SK-N-SH treated with all-trans-retinoic acid at 6 μM for 48 hours (cell line): Measurements from ENCODE around the gene CCDC152.
A peak's percentile ranks its signal among the peaks of the same experiment; 100 is the strongest.

ENCODE experiments used
- ATAC-seq: fragments of 200-7000 bp; cut with Tn5 transposase; 3 replicates; pipeline ENCODE4 v1.9.1; 2020; ENCODE audit warnings: mild to moderate bottlenecking, moderate library complexity
- ARNTL ChIP-seq: fragments of 450-650 bp; formaldehyde crosslinking; IDR thresholded peaks from 2 replicates; pipeline ENCODE4 v1.5.0; 2020; ENCODE audit warnings: low read depth, mild to moderate bottlenecking, moderate library complexity, borderline replicate concordance
- BACH2 ChIP-seq: fragments of 250-450 bp; sonication (Bioruptor Pico); IDR thresholded peaks from 2 replicates; pipeline ENCODE4 v1.9.0; 2021; ENCODE audit warnings: mild to moderate bottlenecking, borderline replicate concordance
- CREB5 ChIP-seq: fragments of 250-450 bp; sonication (Bioruptor Pico); IDR thresholded peaks from 2 replicates; pipeline ENCODE4 v1.5.1; 2020; ENCODE audit warnings: low read depth, mild to moderate bottlenecking, moderate library complexity
- CSDC2 ChIP-seq: fragments of 250-450 bp; sonication (Bioruptor Pico); IDR thresholded peaks from 2 replicates; pipeline ENCODE4 v1.5.0; 2020; ENCODE audit warnings: mild to moderate bottlenecking, moderate library complexity
- CSRNP3 ChIP-seq: fragments of 250-450 bp; sonication (Bioruptor Pico); IDR thresholded peaks from 2 replicates; pipeline ENCODE4 v1.5.1; 2021; ENCODE audit warnings: mild to moderate bottlenecking, moderate library complexity
- ESRRG ChIP-seq: fragments of 250-450 bp; sonication (Bioruptor Pico); IDR thresholded peaks from 2 replicates; pipeline ENCODE4 v1.6.1; 2021; ENCODE audit warnings: mild to moderate bottlenecking
- ISL1 ChIP-seq: fragments of 250-450 bp; sonication (Bioruptor Pico); IDR thresholded peaks from 2 replicates; pipeline ENCODE4 v2.1.2; 2022; ENCODE audit warnings: mild to moderate bottlenecking, moderate library complexity
- OSR1 ChIP-seq: fragments of 250-450 bp; sonication (Bioruptor Pico); IDR thresholded peaks from 2 replicates; pipeline ENCODE4 v1.8.0; 2022; ENCODE audit warnings: moderate library complexity, mild to moderate bottlenecking, inconsistent platforms
- PATZ1 ChIP-seq: fragments of 250-450 bp; sonication (Bioruptor Pico); IDR thresholded peaks from 2 replicates; pipeline ENCODE4 v1.8.0; 2020; ENCODE audit warnings: mild to moderate bottlenecking, moderate library complexity, borderline replicate concordance
- POU6F1 ChIP-seq: fragments of 250-450 bp; sonication (Bioruptor Pico); IDR thresholded peaks from 2 replicates; pipeline ENCODE4 v1.8.0; 2021; ENCODE audit warnings: low read depth, mild to moderate bottlenecking, moderate library complexity, borderline replicate concordance
- PPARA ChIP-seq: fragments of 250-450 bp; sonication (Bioruptor Pico); IDR thresholded peaks from 2 replicates; pipeline ENCODE4 v1.5.0; 2020; ENCODE audit warnings: mild to moderate bottlenecking, borderline replicate concordance
- SNAI2 ChIP-seq: fragments of 250-450 bp; sonication (Bioruptor Pico); IDR thresholded peaks from 2 replicates; pipeline ENCODE4 v1.5.0; 2020; ENCODE audit warnings: mild to moderate bottlenecking, moderate library complexity
- TCF4 ChIP-seq: fragments of 250-450 bp; sonication (Bioruptor Pico); IDR thresholded peaks from 2 replicates; pipeline ENCODE4 v1.8.0; 2021; ENCODE audit warnings: mild to moderate bottlenecking, moderate library complexity, borderline replicate concordance
- TOX ChIP-seq: fragments of 250-450 bp; sonication (Bioruptor Pico); IDR thresholded peaks from 2 replicates; pipeline ENCODE4 v1.8.0; 2021; ENCODE audit warnings: mild to moderate bottlenecking, moderate library complexity, borderline replicate concordance
- ZC3H10 ChIP-seq: fragments of 250-450 bp; sonication (Bioruptor Pico); IDR thresholded peaks from 2 replicates; pipeline ENCODE4 v1.5.1; 2021; ENCODE audit warnings: mild to moderate bottlenecking, moderate library complexity
- ZFP3 ChIP-seq: fragments of 250-450 bp; sonication (Bioruptor Pico); IDR thresholded peaks from 2 replicates; pipeline ENCODE4 v1.5.0; 2020; ENCODE audit warnings: mild to moderate bottlenecking, moderate library complexity
- ZFP30 ChIP-seq: fragments of 450-650 bp; formaldehyde crosslinking; IDR thresholded peaks from 2 replicates; pipeline ENCODE4 v1.5.0; 2022; ENCODE audit warnings: mild to moderate bottlenecking, moderate library complexity
- ZNF565 ChIP-seq: fragments of 450-650 bp; formaldehyde crosslinking; conservative IDR thresholded peaks from 2 replicates; pipeline ENCODE4 v1.5.0; 2020; ENCODE audit warnings: low read depth, mild to moderate bottlenecking, moderate library complexity
- ZNF8 ChIP-seq: fragments of 450-650 bp; formaldehyde crosslinking; IDR thresholded peaks from 2 replicates; pipeline ENCODE4 v1.5.0; 2020; ENCODE audit warnings: mild to moderate bottlenecking, moderate library complexity

CCDC152 gene

GRCh38 chr5:42759456-42759855, 2.8 kb downstream of the CCDC152 start:
- no peak for ATAC-seq

GRCh38 chr5:42760426-42760825, 3.8 kb downstream of the CCDC152 start:
- TF ChIP-seq ZNF8 (CRISPR knock-in tag) (no peak), BACH2 (CRISPR knock-in tag) (no peak), ZFP30 (CRISPR knock-in tag) (no peak), CSDC2 (CRISPR knock-in tag) (no peak), OSR1 (CRISPR knock-in tag) (no peak)
- no peak for ATAC-seq

More at GRCh38 chr5:42759456-42759855, 2.8 kb downstream of the CCDC152 start:
- TF ChIP-seq PPARA (no peak), CSRNP3 (CRISPR knock-in tag) (no peak), CSDC2 (CRISPR knock-in tag) (no peak), ZFP3 (CRISPR knock-in tag) (no peak), CREB5 (CRISPR knock-in tag) (no peak), ESRRG (CRISPR knock-in tag) (no peak)

GRCh38 chr5:42761791-42762190, 5.2 kb downstream of the CCDC152 start:
- no peak for TF ChIP-seq ZC3H10
- TF ChIP-seq ISL1 (CRISPR knock-in tag) = no peak
- no peak for TF ChIP-seq PPARA
- no peak for TF ChIP-seq ARNTL (CRISPR knock-in tag)
- no peak for TF ChIP-seq OSR1 (CRISPR knock-in tag)
- TF ChIP-seq PATZ1 (CRISPR knock-in tag) = no peak
- no peak for TF ChIP-seq TCF4
- no peak for TF ChIP-seq TOX (CRISPR knock-in tag)
- TF ChIP-seq CSDC2 (CRISPR knock-in tag) = no peak
- TF ChIP-seq SNAI2 (CRISPR knock-in tag) = no peak
- ATAC-seq = no peak

- peak; percentile 73 for ATAC-seq
- TF ChIP-seq ZFP3 (CRISPR knock-in tag) = no peak
- TF ChIP-seq CSRNP3 (CRISPR knock-in tag) = no peak
- no peak for TF ChIP-seq ZC3H10
- TF ChIP-seq ARNTL (CRISPR knock-in tag) = no peak
- no peak for TF ChIP-seq ISL1 (CRISPR knock-in tag)
- TF ChIP-seq ZFP30 (CRISPR knock-in tag) = no peak
- no peak for TF ChIP-seq OSR1 (CRISPR knock-in tag)
- no peak for TF ChIP-seq BACH2 (CRISPR knock-in tag)
- TF ChIP-seq PATZ1 (CRISPR knock-in tag) = no peak
- TF ChIP-seq POU6F1 = no peak
- no peak for TF ChIP-seq ZNF565 (CRISPR knock-in tag)
- TF ChIP-seq CREB5 (CRISPR knock-in tag) = no peak
- no peak for TF ChIP-seq CSDC2 (CRISPR knock-in tag)
Measured at GRCh38 chr5:42767491-42768105, 11.0 kb downstream of the CCDC152 start.
